A549 (cell line): ENCODE results near the gene DPYD. TPM values are rescaled to one million over a fixed set of nuclear protein-coding genes. Genes with fewer than 3 reads are reported as not detected.

Source experiments
- ATAC-seq, 2 experiments: fragments of 200-7000 bp in 1 of 2; fragments of >200 bp in 1 of 2; cut with Nextera tagmentation in 1 of 2; cut with Tn5 transposase in 1 of 2; 3 replicates each; pipeline versions ENCODE4 v1.8.0 to v1.9.1; 2018 to 2020; ENCODE audit warnings: mild to moderate bottlenecking in 1 of 2, moderate library complexity in 1 of 2
- CTCF ChIA-PET: fragments of 300-600 bp; sonication (Branson Sonifier 250); formaldehyde crosslinking; extraction: SDS; loops from one replicate; lab custom pipeline; 2021; ENCODE audit warnings: antibody characterized with exemption, inconsistent platforms; lab: Yijun Ruan, JAX
- POLR2A ChIA-PET: fragments of 350-600 bp; formaldehyde crosslinking; extraction: SDS; loops from one replicate; lab custom pipeline; 2021; ENCODE audit warnings: antibody characterized with exemption, inconsistent platforms; lab: Yijun Ruan, JAX
- DNase-seq, 2 experiments: peaks; one replicate each; pipeline versions ENCODE4 v3.0.0 to v3.0.0-alpha.2; 2011 to 2016; ENCODE audit warnings: low read depth in 1 of 2, low spot score in 1 of 2
- FAIRE-seq: peaks from 2 replicates; lab custom pipeline; 2011; peaks lifted over from hg19 to GRCh38; lab: Jason Lieb, UNC
- H3K27ac ChIP-seq, 2 experiments: fragments of >200 bp; sonication (Bioruptor Twin); formaldehyde crosslinking; 3 replicates each; pipeline ENCODE4 v1.5.1; 2016 to 2017
- H3K4me1 ChIP-seq: fragments of >200 bp; sonication (Bioruptor Twin); formaldehyde crosslinking; 3 replicates; pipeline ENCODE4 v1.6.1; 2016
- H3K4me2 ChIP-seq: fragments of >200 bp; sonication (Bioruptor Twin); formaldehyde crosslinking; 3 replicates; pipeline ENCODE4 v1.6.1; 2016
- H3K4me3 ChIP-seq: fragments of >200 bp; sonication (Bioruptor Twin); formaldehyde crosslinking; 3 replicates; pipeline ENCODE4 v1.5.1; 2016
- H3K9me3 ChIP-seq: fragments of >200 bp; sonication (Bioruptor Twin); formaldehyde crosslinking; 3 replicates; pipeline ENCODE4 v1.6.1; 2016
- E2F6 ChIP-seq: IDR thresholded peaks from 2 replicates; pipeline ENCODE4 v1.6.1; 2012; ENCODE audit warnings: low read depth, borderline replicate concordance
- ELK1 ChIP-seq: fragments of 150-350 bp; IDR thresholded peaks from 2 replicates; pipeline ENCODE4 v1.6.1; 2014; ENCODE audit warnings: low read depth, mild to moderate bottlenecking, low read length
- FOSB ChIP-seq: fragments of 250-450 bp; sonication (Bioruptor Pico); IDR thresholded peaks from 2 replicates; pipeline ENCODE4 v1.5.0; 2020; ENCODE audit warnings: mild to moderate bottlenecking, moderate library complexity
- FOSL2 ChIP-seq, 2 experiments: fragments of 450-650 bp in 1 of 2; fragments of >200 bp in 1 of 2; sonication (Bioruptor Twin) in 1 of 2; formaldehyde crosslinking; IDR thresholded peaks; 2 replicates each; pipeline versions ENCODE4 v1.5.0 to v1.6.1; 2016 to 2020; ENCODE audit warnings: mild to moderate bottlenecking in 1 of 2, moderate library complexity in 1 of 2
- HDAC2 ChIP-seq: fragments of 200-600 bp; sonication (generic); IDR thresholded peaks from 2 replicates; pipeline ENCODE4 v1.6.1; 2016
- HES2 ChIP-seq: fragments of >200 bp; sonication (Bioruptor Twin); formaldehyde crosslinking; IDR thresholded peaks from 2 replicates; pipeline ENCODE4 v1.6.1; 2016
- HMGXB4 ChIP-seq: fragments of 250-450 bp; sonication (Bioruptor Pico); IDR thresholded peaks from 2 replicates; pipeline ENCODE4 v1.5.0; 2021; ENCODE audit warnings: mild to moderate bottlenecking, moderate library complexity, borderline replicate concordance
- JUNB ChIP-seq: fragments of >200 bp; sonication (Bioruptor Twin); formaldehyde crosslinking; IDR thresholded peaks from 2 replicates; pipeline ENCODE4 v1.6.1; 2016
- MAFK ChIP-seq: fragments of 450-650 bp; IDR thresholded peaks from 2 replicates; pipeline ENCODE4 v1.6.1; 2014; ENCODE audit not compliant: partially characterized antibody
- PBX3 ChIP-seq: IDR thresholded peaks from 2 replicates; pipeline ENCODE4 v1.6.1; 2012
- POLR2A ChIP-seq: IDR thresholded peaks from 2 replicates; pipeline ENCODE4 v1.6.1; 2012; ENCODE audit warnings: mild to moderate bottlenecking, low read length
- POLR2AphosphoS2 ChIP-seq: conservative IDR thresholded peaks from 2 replicates; pipeline ENCODE4 v1.6.1; 2012; ENCODE audit warnings: low read length, improper control_type of control experiment, inconsistent platforms
- RAD21 ChIP-seq, 2 experiments: fragments of >200 bp in 1 of 2; sonication (Bioruptor Twin) in 1 of 2; formaldehyde crosslinking in 1 of 2; IDR thresholded peaks in 1 of 2; conservative IDR thresholded peaks in 1 of 2; 2 replicates in 1 of 2; 3 replicates in 1 of 2; pipeline ENCODE4 v1.6.1; 2012 to 2018; ENCODE audit warnings: inconsistent platforms in 1 of 2
- RARB ChIP-seq: fragments of 250-450 bp; sonication (Bioruptor Pico); IDR thresholded peaks from 2 replicates; pipeline ENCODE4 v1.8.0; 2021; ENCODE audit warnings: mild to moderate bottlenecking, moderate library complexity
- RFX5 ChIP-seq: fragments of 450-650 bp; IDR thresholded peaks from 2 replicates; pipeline ENCODE4 v1.7.1; 2014; ENCODE audit warnings: antibody characterized with exemption, mild to moderate bottlenecking, moderate library complexity
- TP53 ChIP-seq: fragments of 250-450 bp; sonication (Bioruptor Pico); IDR thresholded peaks from 2 replicates; pipeline ENCODE4 v1.5.0; 2021; ENCODE audit warnings: mild to moderate bottlenecking, moderate library complexity
- USF2 ChIP-seq: fragments of 450-650 bp; IDR thresholded peaks from 2 replicates; pipeline ENCODE4 v1.6.1; 2014; ENCODE audit warnings: antibody characterized with exemption
- ZC3H11A ChIP-seq: fragments of 450-650 bp; IDR thresholded peaks from 2 replicates; pipeline ENCODE4 v1.6.1; 2014; ENCODE audit warnings: antibody characterized with exemption, mild to moderate bottlenecking
- ZFP36 ChIP-seq: fragments of 450-650 bp; IDR thresholded peaks from 2 replicates; pipeline ENCODE4 v1.6.1; 2014; ENCODE audit warnings: borderline replicate concordance; ENCODE audit not compliant: partially characterized antibody
- WGBS: methylation state at CpG from one replicate; pipeline ENCODE4 v1.1.6; 2017; ENCODE audit errors: missing lambda C conversion rate; 5-methylcytosine and 5-hydroxymethylcytosine counted together
- polyA plus RNA-seq, 4 experiments: library from polyadenylated mRNA; depleted of rRNA in 3 of 4; stranded (reverse); fragments of >200 nt; fragmentation: RNase III in 1 of 4; extraction: RNeasy Plus Mini Kit Qiagen cat#74134 plus additional on column Dnase treatment in 1 of 4; gene quantifications; 2 replicates in 3 of 4; 3 replicates in 1 of 4; pipeline ENCODE4 v1.2.3, GENCODE V29; 2011 to 2017

DPYD gene
- polyA plus RNA-seq, 2 of the 4 experiments (the other 2 are of a cell fraction), result 5.9 to 7.5 TPM

- no peak overlapping the region for H3K27ac ChIP-seq
- WGBS, result 46% methylated on average over 2 of the region's 2 CpGs
- ATAC-seq, result no peak
- ChIA-PET POLR2A (no interaction called here), CTCF (no interaction called here)
- no peak overlapping the region for H3K4me2 ChIP-seq
- H3K4me3 ChIP-seq, result no peak overlapping the region
- DNase-seq, result no peak
- H3K9me3 ChIP-seq, result peaks cover 13% of the 10 kb centered on the region; the same call in 2 of the 3 replicates
- no peaks in the 10 kb centered on the region for H3K4me1 ChIP-seq
- FAIRE-seq, result no peak
- TF ChIP-seq ZFP36, result peak; percentile 61
- TF ChIP-seq POLR2AphosphoS2, result no peak
Measured at GRCh38 chr1:97056386-97056785, 864.4 kb downstream of the DPYD start.

- ATAC-seq (no peak), FAIRE-seq (no peak)
- 58% methylated on average over 2 of the region's 2 CpGs for WGBS
Measured at GRCh38 chr1:97053268-97053667, 867.6 kb downstream of the DPYD start.

More at GRCh38 chr1:97053268-97053667, 867.6 kb downstream of the DPYD start:
- ChIA-PET POLR2A (no interaction called here), CTCF (no interaction called here)
- no peak for DNase-seq
- no peak for TF ChIP-seq FOSB (CRISPR knock-in tag)
- no peak for TF ChIP-seq PBX3
- TF ChIP-seq ELK1, result no peak
- TF ChIP-seq RAD21 (conservative IDR thresholded peaks at IDR 0.05 in 1 of 2, IDR thresholded peaks at IDR 0.05 in 1 of 2), result no peak
- no peak for TF ChIP-seq MAFK
- no peak for TF ChIP-seq USF2
- no peak for TF ChIP-seq HMGXB4 (CRISPR knock-in tag)
- TF ChIP-seq HES2, result no peak
- no peak for TF ChIP-seq E2F6
- TF ChIP-seq RFX5, result no peak
- no peak for TF ChIP-seq JUNB
- TF ChIP-seq HDAC2, result no peak
- TF ChIP-seq FOSL2 (IDR thresholded peaks at IDR 0.05), result no peak
- no peak for TF ChIP-seq FOSL2 (CRISPR knock-in tag; IDR thresholded peaks at IDR 0.05)
- no peak for TF ChIP-seq ZC3H11A
- no peak for TF ChIP-seq TP53 (CRISPR knock-in tag)
- TF ChIP-seq POLR2A, result no peak
- TF ChIP-seq RARB (CRISPR knock-in tag), result no peak
- no peak overlapping the region for H3K27ac ChIP-seq
- H3K4me3 ChIP-seq, result no peak overlapping the region
- peaks cover 13% of the 10 kb centered on the region; the same call in 2 of the 3 replicates for H3K9me3 ChIP-seq
- no peaks in the 10 kb centered on the region for H3K4me1 ChIP-seq
- H3K4me2 ChIP-seq, result no peak overlapping the region
